Measurements from ENCODE around the gene ACAA1.

DNA sequence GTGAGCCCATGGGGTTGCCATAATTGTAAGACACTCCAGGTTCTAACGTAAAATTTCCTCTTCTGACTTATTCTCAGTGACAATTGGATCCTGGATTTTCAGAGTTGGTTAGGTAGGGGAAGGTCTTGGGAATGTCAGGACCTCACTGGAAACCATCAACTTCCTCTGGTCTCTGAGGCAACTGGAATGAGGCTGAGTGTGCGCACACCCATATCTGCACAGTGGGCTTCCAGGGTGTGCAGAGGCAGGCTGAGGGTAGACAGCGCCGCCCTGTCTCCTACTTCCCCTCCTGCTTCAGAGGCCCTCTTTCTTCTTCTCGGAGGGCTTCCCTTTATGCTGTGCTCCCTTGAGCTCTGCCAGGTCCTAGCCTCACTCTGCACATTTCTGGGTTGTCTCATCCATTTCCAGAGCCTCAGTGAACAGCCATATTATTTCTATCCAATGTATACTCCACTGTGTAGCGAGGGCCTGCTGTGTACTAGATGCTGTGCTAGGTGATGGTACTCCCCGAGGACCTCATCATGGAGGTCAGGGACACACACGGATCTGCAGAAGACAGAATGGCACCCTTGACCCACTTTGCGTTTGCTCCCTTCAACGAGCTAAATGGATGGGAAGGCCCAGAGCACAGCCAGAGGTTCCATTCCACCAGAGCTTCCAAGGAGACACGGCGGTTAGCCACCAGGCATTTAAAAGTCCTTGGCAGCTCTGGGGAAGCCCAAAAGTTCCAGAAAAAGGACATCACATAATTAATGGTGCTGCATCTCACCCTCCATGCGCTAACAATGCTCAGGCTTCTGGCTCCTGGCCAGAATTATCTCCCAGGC lies 18.3 kb downstream of the ACAA1 start:
- TF ChIP-seq POLR2A (IDR thresholded peaks at IDR 0.05) = no peak
- TF ChIP-seq, protein P1, sequence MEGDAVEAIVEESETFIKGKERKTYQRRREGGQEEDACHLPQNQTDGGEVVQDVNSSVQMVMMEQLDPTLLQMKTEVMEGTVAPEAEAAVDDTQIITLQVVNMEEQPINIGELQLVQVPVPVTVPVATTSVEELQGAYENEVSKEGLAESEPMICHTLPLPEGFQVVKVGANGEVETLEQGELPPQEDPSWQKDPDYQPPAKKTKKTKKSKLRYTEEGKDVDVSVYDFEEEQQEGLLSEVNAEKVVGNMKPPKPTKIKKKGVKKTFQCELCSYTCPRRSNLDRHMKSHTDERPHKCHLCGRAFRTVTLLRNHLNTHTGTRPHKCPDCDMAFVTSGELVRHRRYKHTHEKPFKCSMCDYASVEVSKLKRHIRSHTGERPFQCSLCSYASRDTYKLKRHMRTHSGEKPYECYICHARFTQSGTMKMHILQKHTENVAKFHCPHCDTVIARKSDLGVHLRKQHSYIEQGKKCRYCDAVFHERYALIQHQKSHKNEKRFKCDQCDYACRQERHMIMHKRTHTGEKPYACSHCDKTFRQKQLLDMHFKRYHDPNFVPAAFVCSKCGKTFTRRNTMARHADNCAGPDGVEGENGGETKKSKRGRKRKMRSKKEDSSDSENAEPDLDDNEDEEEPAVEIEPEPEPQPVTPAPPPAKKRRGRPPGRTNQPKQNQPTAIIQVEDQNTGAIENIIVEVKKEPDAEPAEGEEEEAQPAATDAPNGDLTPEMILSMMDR (IDR thresholded peaks at IDR 0.05) = no peak
